Thyroid gland (tissue), 4 donors: Measurements from ENCODE around the gene WDR59.
A peak's percentile ranks its signal among the peaks of the same experiment; 100 is the strongest.

ENCODE experiments used
- CTCF ChIP-seq, 6 experiments: fragments of 200-600 bp in 3 of 6; fragments of 450-650 bp in 3 of 6; sonication (generic) in 3 of 6; IDR thresholded peaks; one replicate each; pipeline ENCODE4 v1.5.1; 2016 to 2019; ENCODE audit warnings: antibody characterized with exemption in 6 of 6, mild to moderate bottlenecking in 2 of 6, inconsistent platforms in 1 of 6, moderate library complexity in 1 of 6
- POLR2A ChIP-seq, 2 donors: fragments of 450-650 bp; IDR thresholded peaks; one replicate each; pipeline ENCODE4 v1.6.1; 2017; ENCODE audit warnings: antibody characterized with exemption in 2 of 2, mild to moderate bottlenecking in 2 of 2, moderate library complexity in 1 of 2

GRCh38 chr16:74837056-74837455, 147.9 kb downstream of the WDR59 start:
- no peak for TF ChIP-seq CTCF (IDR thresholded peaks at IDR 0.05)
- peak in 1 of 2 donors; percentile 6 for TF ChIP-seq POLR2A (IDR thresholded peaks at IDR 0.05)
